ENCODE measurements around the gene REG1A.

DNA sequence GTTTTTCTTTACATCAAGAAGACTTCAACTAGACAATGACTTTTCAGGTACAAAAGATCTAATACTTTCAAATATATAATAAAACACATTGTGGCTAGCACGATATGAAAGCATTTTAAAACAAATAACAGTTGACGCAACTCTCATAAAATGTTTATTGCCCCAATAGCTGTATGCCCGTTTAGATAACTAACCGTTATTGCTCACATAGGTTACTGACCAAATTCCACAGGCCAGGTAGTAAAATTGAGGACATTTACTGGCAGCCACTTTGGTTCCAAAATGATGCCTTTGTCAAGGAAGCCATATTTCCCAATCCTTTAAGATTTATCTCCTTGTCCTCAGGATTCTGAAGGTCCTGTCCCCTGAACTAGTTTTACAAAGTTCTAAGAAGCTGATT, 29.6 kb upstream of the REG1A start:
- TF ChIP-seq, protein P1, sequence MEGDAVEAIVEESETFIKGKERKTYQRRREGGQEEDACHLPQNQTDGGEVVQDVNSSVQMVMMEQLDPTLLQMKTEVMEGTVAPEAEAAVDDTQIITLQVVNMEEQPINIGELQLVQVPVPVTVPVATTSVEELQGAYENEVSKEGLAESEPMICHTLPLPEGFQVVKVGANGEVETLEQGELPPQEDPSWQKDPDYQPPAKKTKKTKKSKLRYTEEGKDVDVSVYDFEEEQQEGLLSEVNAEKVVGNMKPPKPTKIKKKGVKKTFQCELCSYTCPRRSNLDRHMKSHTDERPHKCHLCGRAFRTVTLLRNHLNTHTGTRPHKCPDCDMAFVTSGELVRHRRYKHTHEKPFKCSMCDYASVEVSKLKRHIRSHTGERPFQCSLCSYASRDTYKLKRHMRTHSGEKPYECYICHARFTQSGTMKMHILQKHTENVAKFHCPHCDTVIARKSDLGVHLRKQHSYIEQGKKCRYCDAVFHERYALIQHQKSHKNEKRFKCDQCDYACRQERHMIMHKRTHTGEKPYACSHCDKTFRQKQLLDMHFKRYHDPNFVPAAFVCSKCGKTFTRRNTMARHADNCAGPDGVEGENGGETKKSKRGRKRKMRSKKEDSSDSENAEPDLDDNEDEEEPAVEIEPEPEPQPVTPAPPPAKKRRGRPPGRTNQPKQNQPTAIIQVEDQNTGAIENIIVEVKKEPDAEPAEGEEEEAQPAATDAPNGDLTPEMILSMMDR (optimal IDR thresholded peaks at IDR 0.05 in 1 of 3, IDR thresholded peaks at IDR 0.05 in 1 of 3, conservative IDR thresholded peaks at IDR 0.05 in 1 of 3; ENCODE audit: extremely low read depth in 1 of 3, insufficient read depth in 2 of 3, low read length in 3 of 3), result no peak
- TF ChIP-seq EZH2 (IDR thresholded peaks at IDR 0.05; ENCODE audit: low read length), result no peak
